Colonic mucosa (tissue), 4 donors: ENCODE data around the gene GOLGA6L1. TPM values are rescaled to one million over a fixed set of nuclear protein-coding genes. Genes with fewer than 3 reads are reported as not detected.
"Not testable (repeated sequence)": the region's sequence is repeated elsewhere in the genome, so short reads cannot be mapped to it uniquely, and the experiment has no call there.

Source experiments
- DNase-seq: peaks from one replicate; pipeline ENCODE4 v3.0.0-alpha.2; 2020
- H3K27ac ChIP-seq: fragments of 200-600 bp; one replicate; pipeline ENCODE4 v1.8.0; 2021
- H3K27me3 ChIP-seq: fragments of 200-600 bp; one replicate; pipeline ENCODE4 v1.8.0; 2021
- H3K36me3 ChIP-seq: fragments of 200-600 bp; one replicate; pipeline ENCODE4 v1.8.0; 2021
- H3K4me1 ChIP-seq: fragments of 200-600 bp; one replicate; pipeline ENCODE4 v1.8.0; 2021; ENCODE audit warnings: mild to moderate bottlenecking
- H3K4me3 ChIP-seq: fragments of 200-600 bp; one replicate; pipeline ENCODE4 v1.8.0; 2021
- H3K9ac ChIP-seq, 2 donors: one replicate each; pipeline ENCODE4 v1.7.0; 2013; ENCODE audit warnings: control low read depth in 2 of 2, low read depth in 2 of 2, low read length in 2 of 2
- H3K9me3 ChIP-seq: fragments of 200-600 bp; one replicate; pipeline ENCODE4 v1.8.0; 2021
- intact Hi-C: fragments of 100-400 bp; cut with DNase I; formaldehyde crosslinking; loops from one replicate; pipeline ENCODE4 v1.14.1; 2022
- total RNA-seq, 2 donors: library from RNA; stranded (reverse); fragmentation: NEBNext Ultra II Directional in 1 of 2; extraction: Animal tissue kit (Norgen Biotek cat#: 25700) in 1 of 2; gene quantifications; one replicate each; pipeline ENCODE4 v1.2.1, GENCODE V29; 2021
- TF ChIP-seq, protein P1 (sequence below): fragments of 200-600 bp; IDR thresholded peaks from one replicate; pipeline ENCODE4 v1.8.0; 2022; ENCODE audit warnings: antibody characterized with exemption, mild to moderate bottlenecking
- donor health status: healthy.
- donor health status: DM: no; HTN: no; CAD: no.
- donor health status: DM: no; HTN: no; CAD: no.

The GOLGA6L1 gene, protein sequence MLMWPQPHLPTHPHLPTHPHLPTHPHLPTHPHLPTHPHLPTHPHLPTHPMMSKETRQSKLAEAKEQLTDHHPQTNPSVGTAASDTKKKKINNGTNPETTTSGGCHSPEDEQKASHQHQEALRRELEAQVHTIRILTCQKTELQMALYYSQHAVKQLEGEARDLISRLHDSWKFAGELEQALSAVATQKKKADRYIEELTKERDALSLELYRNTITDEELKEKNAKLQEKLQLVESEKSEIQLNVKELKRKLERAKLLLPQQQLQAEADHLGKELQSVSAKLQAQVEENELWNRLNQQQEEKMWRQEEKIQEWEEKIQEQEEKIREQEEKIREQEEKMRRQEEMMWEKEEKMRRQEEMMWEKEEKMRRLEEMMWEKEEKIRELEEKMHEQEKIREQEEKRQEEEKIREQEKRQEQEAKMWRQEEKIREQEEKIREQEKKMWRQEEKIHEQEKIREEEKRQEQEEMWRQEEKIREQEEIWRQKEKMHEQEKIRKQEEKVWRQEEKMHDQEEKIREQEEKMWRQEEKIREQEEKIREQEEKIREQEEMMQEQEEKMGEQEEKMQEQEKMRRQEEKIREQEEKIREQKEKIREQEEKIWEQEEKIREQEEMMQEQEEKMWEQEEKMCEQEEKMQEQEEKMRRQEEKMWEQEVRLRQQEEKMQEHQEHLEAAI
- not detected for total RNA-seq

DNA sequence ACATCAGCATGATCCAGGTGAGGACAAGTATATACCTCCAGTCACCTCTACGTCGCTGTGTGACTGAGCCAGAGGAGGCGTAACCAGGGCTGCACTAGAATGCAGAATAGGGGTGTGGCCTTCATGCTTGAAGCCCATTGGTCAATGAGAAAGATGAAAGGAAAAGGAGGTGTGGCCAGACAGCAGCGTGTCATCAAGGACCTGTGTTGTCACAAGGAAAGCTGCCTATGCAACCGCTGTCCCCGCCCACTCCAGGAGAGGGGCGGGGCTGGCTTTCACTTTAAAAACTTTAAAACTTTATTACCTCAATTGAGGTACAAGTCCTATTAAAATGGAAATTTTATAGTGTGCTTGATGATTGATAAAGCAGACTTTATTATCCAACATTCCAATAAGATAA, at the start of gene GOLGA6L1:
Gene GOLGA6L1, minus strand, starts transcription at position 101 of the 400 bp plus-strand sequence. Its CDS starts 91 bp downstream, at position 10.
- H3K4me1 ChIP-seq, H3K27me3 ChIP-seq, DNase-seq, H3K4me3 ChIP-seq, H3K27ac ChIP-seq, H3K36me3 ChIP-seq, H3K9ac ChIP-seq, H3K9me3 ChIP-seq, intact Hi-C loops: not testable (repeated sequence)

DNA sequence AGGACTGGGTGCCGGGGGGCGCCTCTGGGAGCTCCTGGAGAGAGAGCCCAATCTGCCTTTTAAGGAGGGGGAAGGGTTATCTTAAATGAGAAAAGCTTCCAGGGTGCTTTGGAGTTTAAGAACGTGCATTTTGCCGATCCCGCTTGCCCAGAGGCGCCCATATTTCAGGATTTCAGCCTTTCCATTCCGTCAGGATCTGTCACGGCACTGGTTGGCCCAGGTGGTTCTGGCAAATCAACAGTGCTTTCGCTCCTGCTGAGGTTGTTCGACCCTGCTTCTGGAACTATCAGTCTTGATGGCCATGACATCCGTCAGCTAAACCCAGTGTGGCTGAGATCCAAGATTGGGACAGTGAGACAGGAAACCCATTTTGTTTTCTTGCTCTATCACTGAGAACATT, 44.6 kb upstream of the GOLGA6L1 start:
- DNase-seq, H3K9ac ChIP-seq, H3K4me3 ChIP-seq, H3K9me3 ChIP-seq, H3K27me3 ChIP-seq, intact Hi-C loops, H3K4me1 ChIP-seq, H3K27ac ChIP-seq, H3K36me3 ChIP-seq: not testable (repeated sequence)

DNA sequence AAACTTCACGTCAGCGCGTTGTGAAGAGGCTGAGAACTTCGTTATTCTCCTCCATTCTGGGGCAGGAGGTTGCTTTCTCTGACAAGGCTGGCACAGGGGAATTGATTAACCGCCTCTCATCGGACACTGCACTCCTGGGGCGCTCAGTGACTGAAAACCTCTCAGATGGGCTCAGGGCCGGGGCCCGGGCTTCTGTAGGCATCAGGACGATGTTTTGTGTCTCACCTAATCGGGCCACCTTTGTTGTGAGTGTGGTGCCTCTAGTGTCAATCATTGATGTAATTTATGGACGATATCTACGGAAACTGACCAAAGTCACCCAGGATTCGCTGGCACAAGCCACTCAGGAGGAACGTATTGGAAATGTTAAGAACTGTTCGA, 43.9 kb upstream of the GOLGA6L1 start:
- DNase-seq, H3K4me1 ChIP-seq, H3K4me3 ChIP-seq, H3K9ac ChIP-seq, H3K36me3 ChIP-seq, intact Hi-C loops, H3K27me3 ChIP-seq, H3K9me3 ChIP-seq, H3K27ac ChIP-seq: not testable (repeated sequence)

DNA sequence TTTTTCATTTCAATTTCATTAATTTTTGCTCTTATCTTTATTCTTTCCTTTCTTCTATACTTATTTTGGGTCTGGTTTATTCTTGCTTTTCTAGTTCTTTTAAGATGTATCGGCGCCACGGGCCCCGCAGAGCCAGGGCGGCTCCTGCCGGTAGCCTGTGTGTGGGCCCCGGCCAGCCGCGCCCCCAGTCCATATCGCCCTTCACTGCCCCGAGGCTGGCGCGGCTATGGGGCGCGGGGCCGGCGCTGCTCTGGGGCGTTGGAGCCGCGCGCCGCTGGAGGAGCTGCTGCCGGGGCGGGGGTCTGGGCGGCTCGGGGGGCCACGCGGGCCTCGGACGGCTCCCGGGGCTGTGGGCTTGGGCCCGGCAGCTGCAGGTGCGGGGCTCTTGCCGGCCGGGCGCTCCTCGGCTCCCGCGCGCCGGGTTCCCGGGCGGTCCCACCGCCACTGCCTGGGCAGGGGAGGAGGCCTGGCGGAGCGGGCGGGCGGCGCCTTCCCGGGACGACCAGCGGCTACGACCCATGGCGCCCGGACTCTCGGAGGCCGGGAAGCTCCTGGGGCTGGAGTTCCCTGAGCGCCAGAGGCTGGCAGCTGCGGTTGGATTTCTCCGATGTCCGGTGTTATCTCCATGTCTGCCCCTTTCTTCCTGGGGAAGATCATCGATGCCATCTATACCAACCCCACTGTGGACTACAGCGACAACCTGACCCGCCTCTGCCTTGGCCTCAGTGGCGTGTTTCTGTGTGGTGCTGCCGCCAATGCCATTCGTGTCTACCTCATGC, 43.3 kb upstream of the GOLGA6L1 start:
- H3K9me3 ChIP-seq, H3K36me3 ChIP-seq, H3K4me1 ChIP-seq, H3K9ac ChIP-seq, H3K27me3 ChIP-seq, intact Hi-C loops, H3K4me3 ChIP-seq, H3K27ac ChIP-seq, DNase-seq: not testable (repeated sequence)

DNA sequence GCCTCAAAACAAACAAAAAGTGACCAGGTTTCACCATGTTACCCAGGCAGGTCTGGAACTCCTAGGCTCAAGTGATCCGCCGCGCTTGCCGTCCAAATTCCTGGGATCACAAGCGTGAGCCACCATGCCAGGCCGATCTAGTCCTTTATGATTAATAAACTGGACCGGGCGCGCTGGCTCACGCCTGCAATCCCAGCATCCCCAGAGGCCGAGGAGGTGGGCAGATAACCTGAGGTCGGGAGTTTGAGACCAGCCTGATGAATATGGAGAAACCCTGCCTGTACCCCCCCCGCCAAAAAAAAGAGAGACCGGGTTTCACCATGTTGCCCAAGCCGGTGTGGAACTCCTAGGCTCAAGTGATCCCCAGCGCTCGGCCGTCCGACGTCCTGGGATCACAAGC, 40.1 kb upstream of the GOLGA6L1 start:
- H3K36me3 ChIP-seq, H3K27me3 ChIP-seq, intact Hi-C loops, H3K27ac ChIP-seq, H3K9me3 ChIP-seq, H3K4me3 ChIP-seq, H3K4me1 ChIP-seq, DNase-seq, H3K9ac ChIP-seq: not testable (repeated sequence)

DNA sequence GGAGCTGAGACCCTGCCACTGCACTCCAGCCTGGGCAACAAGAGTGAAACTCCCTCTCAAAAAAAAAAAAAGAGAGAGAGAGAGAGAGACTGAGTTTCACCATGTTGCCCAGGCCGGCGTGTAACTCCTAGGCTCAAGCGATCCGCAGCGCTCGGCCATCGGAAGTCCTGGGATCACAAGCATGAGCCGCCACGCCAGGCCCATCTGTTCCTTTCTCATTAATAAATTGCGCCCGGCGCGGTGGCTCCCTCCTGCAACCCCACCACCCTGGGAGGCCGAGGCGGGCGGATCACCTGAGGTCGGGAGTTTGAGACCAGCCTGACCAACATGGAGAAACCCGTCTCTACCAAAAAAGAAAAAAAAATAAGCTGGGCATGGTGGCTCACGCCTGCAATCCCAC, 39.0 kb upstream of the GOLGA6L1 start:
- intact Hi-C loops: not testable (repeated sequence)

DNA sequence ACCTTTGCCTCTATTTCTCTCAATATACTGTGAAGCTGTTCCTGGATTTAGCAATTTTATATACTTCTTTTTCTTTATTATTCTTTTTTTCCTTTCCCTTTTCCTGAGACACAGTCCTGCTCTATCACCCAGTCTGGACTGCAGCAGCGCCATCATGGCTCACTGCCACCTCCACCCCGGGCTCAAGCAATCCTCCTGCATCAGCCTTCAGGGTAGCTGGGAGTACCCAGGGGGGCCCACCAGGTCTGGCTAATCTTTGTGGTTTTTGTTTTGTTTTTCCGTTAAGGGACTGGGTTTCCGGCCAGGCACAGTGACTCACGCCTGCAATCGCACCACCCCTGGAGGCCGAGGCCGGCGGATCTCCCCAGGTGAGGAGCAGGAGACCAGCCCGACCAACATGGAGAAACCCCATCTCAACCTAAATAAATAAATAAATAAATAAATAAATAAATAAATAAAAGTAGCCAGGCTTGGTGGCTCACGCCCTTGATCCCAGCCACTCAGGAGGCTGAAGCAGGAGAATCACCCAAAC, 38.1 kb upstream of the GOLGA6L1 start:
- H3K4me1 ChIP-seq, H3K9ac ChIP-seq, H3K27ac ChIP-seq, H3K27me3 ChIP-seq, H3K9me3 ChIP-seq, H3K36me3 ChIP-seq, H3K4me3 ChIP-seq, intact Hi-C loops, DNase-seq: not testable (repeated sequence)

More for the DNA sequence above, 39.0 kb upstream of the GOLGA6L1 start:
- H3K36me3 ChIP-seq, H3K27me3 ChIP-seq, DNase-seq, H3K9ac ChIP-seq, H3K27ac ChIP-seq, H3K9me3 ChIP-seq, H3K4me1 ChIP-seq, H3K4me3 ChIP-seq: not testable (repeated sequence)

DNA sequence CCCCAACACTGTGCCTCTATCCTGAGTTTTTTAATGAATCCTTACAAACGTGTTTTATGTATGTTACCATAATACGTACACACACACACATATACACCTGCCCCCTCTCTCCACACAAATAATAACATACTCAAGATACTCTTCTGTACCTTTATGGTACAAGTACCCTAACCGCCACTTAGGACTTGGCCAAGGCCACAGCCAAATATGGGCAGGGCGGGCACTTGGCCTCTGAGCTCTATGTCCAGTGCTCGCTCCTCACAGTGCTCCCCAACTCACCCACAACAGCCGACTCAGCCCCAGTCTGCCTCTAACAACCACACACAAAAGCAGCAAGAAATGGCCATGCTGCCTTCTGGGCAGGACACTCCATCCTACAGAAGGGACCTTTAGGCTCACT, 3.8 kb downstream of the GOLGA6L1 start:
- H3K36me3 ChIP-seq, intact Hi-C loops, H3K9me3 ChIP-seq, H3K4me3 ChIP-seq, H3K9ac ChIP-seq, H3K27me3 ChIP-seq, H3K27ac ChIP-seq, DNase-seq, H3K4me1 ChIP-seq: not testable (repeated sequence)

DNA sequence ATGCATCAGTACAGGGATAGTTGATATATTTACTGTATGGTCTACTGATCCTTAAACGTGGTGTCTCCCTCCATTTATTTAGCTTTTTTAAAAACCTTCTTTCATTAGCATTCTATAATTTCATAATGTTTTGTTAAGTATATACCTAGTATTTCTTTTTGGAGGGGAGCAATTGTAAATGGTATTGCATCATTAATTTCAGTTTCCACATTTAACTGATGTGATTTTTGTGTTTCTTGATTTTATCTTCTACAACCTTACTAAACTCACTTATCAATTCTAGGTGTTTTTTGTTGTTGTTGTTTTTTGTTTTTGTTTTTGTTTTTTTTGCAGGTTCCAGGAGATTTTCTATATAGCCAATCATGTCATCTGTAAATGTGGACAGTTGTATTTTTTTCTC, 18.4 kb downstream of the GOLGA6L1 start:
- H3K9ac ChIP-seq: no peak overlapping the region
- intact Hi-C loops: no loop called here
- H3K27me3 ChIP-seq: no peaks in the 10 kb centered on the region
- no peaks in the 10 kb centered on the region for H3K9me3 ChIP-seq
- DNase-seq: no peak
- H3K4me1 ChIP-seq: no peaks in the 10 kb centered on the region
- no peaks in the 10 kb centered on the region for H3K36me3 ChIP-seq
- no peak overlapping the region for H3K27ac ChIP-seq
- TF ChIP-seq, protein P1, sequence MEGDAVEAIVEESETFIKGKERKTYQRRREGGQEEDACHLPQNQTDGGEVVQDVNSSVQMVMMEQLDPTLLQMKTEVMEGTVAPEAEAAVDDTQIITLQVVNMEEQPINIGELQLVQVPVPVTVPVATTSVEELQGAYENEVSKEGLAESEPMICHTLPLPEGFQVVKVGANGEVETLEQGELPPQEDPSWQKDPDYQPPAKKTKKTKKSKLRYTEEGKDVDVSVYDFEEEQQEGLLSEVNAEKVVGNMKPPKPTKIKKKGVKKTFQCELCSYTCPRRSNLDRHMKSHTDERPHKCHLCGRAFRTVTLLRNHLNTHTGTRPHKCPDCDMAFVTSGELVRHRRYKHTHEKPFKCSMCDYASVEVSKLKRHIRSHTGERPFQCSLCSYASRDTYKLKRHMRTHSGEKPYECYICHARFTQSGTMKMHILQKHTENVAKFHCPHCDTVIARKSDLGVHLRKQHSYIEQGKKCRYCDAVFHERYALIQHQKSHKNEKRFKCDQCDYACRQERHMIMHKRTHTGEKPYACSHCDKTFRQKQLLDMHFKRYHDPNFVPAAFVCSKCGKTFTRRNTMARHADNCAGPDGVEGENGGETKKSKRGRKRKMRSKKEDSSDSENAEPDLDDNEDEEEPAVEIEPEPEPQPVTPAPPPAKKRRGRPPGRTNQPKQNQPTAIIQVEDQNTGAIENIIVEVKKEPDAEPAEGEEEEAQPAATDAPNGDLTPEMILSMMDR: no peak
- H3K4me3 ChIP-seq: no peak overlapping the region
